RWPE2 (cell line): Measurements from ENCODE around the gene TSHZ2.
"Not testable (repeated sequence)": the region's sequence is repeated elsewhere in the genome, so short reads cannot be mapped to it uniquely, and the experiment has no call there.

ENCODE experiments used
- ATAC-seq: fragments of 200-7000 bp; cut with Tn5 transposase; 3 replicates; pipeline ENCODE4 v1.9.1; 2021; ENCODE audit warnings: low read depth
- DNase-seq: peaks from one replicate; pipeline ENCODE4 v3.0.0-alpha.2; 2020; ENCODE audit warnings: low spot score
- H3K27ac ChIP-seq: fragments of 450-650 bp; 2 replicates; pipeline ENCODE4 v1.5.1; 2017; ENCODE audit warnings: mild to moderate bottlenecking; ENCODE audit not compliant: poor library complexity, severe bottlenecking
- H3K27me3 ChIP-seq: fragments of 250-450 bp; sonication (Bioruptor Pico); 2 replicates; pipeline ENCODE4 v1.5.1; 2021; ENCODE audit warnings: mild to moderate bottlenecking, moderate library complexity; ENCODE audit not compliant: insufficient read depth, poor library complexity, severe bottlenecking
- H3K36me3 ChIP-seq: fragments of 250-450 bp; sonication (Bioruptor Pico); 2 replicates; pipeline ENCODE4 v1.5.1; 2020; ENCODE audit warnings: low read depth, mild to moderate bottlenecking, moderate library complexity
- H3K4me1 ChIP-seq: fragments of 250-450 bp; sonication (Bioruptor Pico); 2 replicates; pipeline ENCODE4 v1.5.1; 2021; ENCODE audit warnings: mild to moderate bottlenecking, moderate library complexity; ENCODE audit not compliant: insufficient read depth, poor library complexity, severe bottlenecking
- H3K4me3 ChIP-seq: fragments of 250-450 bp; sonication (Bioruptor Pico); 2 replicates; pipeline ENCODE4 v1.5.1; 2021; ENCODE audit warnings: mild to moderate bottlenecking, moderate library complexity; ENCODE audit not compliant: severe bottlenecking
- H3K9me3 ChIP-seq: fragments of 250-450 bp; sonication (Bioruptor Pico); 2 replicates; pipeline ENCODE4 v1.5.1; 2021; ENCODE audit warnings: mild to moderate bottlenecking, moderate library complexity; ENCODE audit not compliant: severe bottlenecking
- CTCF ChIP-seq: fragments of 450-650 bp; IDR thresholded peaks from one replicate; pipeline ENCODE4 v1.5.1; 2017; ENCODE audit warnings: mild to moderate bottlenecking, moderate library complexity; ENCODE audit not compliant: poor library complexity, severe bottlenecking

The TSHZ2 gene

GRCh38 chr20:53463101-53463972 lies 491.2 kb downstream of the TSHZ2 start:
- Histone ChIP-seq H3K36me3 (no peaks in the 10 kb centered on the region), H3K27me3 (no peaks in the 10 kb centered on the region), H3K27ac (no peak overlapping the region), H3K9me3 (peaks cover 2% of the 10 kb centered on the region), H3K4me3 (no peak overlapping the region), H3K4me1 (no peaks in the 10 kb centered on the region)
- no peak for TF ChIP-seq CTCF
- DNase-seq (no peak), ATAC-seq (peak; percentile 56; the same call in 2 of the 3 replicates)

- DNase-seq, result no peak
- Histone ChIP-seq H3K4me1 (no peaks in the 10 kb centered on the region), H3K27me3 (no peaks in the 10 kb centered on the region), H3K4me3 (no peak overlapping the region), H3K36me3 (no peaks in the 10 kb centered on the region), H3K27ac (no peak overlapping the region), H3K9me3 (no peaks in the 10 kb centered on the region)
- TF ChIP-seq CTCF, result no peak
- no peak for ATAC-seq
These were observed 494.1 kb downstream of the TSHZ2 start for GRCh38 chr20:53466279-53466678.

GRCh38 chr20:53468587-53468986 lies 496.4 kb downstream of the TSHZ2 start:
- Histone ChIP-seq H3K4me3 (no peak overlapping the region), H3K9me3 (no peaks in the 10 kb centered on the region), H3K4me1 (no peaks in the 10 kb centered on the region), H3K36me3 (no peaks in the 10 kb centered on the region), H3K27ac (no peak overlapping the region), H3K27me3 (no peaks in the 10 kb centered on the region)
- ATAC-seq (no peak), DNase-seq (no peak)
- TF ChIP-seq CTCF, result no peak

- not testable (repeated sequence) for DNase-seq, H3K9me3 ChIP-seq, H3K36me3 ChIP-seq, H3K4me3 ChIP-seq, ATAC-seq, H3K27me3 ChIP-seq, H3K4me1 ChIP-seq, H3K27ac ChIP-seq
These were observed 500.7 kb downstream of the TSHZ2 start for GRCh38 chr20:53472859-53473258.

GRCh38 chr20:53480913-53481312 lies 508.8 kb downstream of the TSHZ2 start:
- DNase-seq (no peak), ATAC-seq (no peak)
- H3K4me1 ChIP-seq, result no peaks in the 10 kb centered on the region
- no peak overlapping the region for H3K4me3 ChIP-seq
- H3K27ac ChIP-seq, result no peak overlapping the region
- no peak for TF ChIP-seq CTCF
- H3K27me3 ChIP-seq, result no peaks in the 10 kb centered on the region
- H3K36me3 ChIP-seq, result no peaks in the 10 kb centered on the region
- no peaks in the 10 kb centered on the region for H3K9me3 ChIP-seq
